ENCODE measurements around the gene HEBP2.

Gene HEBP2

DNA sequence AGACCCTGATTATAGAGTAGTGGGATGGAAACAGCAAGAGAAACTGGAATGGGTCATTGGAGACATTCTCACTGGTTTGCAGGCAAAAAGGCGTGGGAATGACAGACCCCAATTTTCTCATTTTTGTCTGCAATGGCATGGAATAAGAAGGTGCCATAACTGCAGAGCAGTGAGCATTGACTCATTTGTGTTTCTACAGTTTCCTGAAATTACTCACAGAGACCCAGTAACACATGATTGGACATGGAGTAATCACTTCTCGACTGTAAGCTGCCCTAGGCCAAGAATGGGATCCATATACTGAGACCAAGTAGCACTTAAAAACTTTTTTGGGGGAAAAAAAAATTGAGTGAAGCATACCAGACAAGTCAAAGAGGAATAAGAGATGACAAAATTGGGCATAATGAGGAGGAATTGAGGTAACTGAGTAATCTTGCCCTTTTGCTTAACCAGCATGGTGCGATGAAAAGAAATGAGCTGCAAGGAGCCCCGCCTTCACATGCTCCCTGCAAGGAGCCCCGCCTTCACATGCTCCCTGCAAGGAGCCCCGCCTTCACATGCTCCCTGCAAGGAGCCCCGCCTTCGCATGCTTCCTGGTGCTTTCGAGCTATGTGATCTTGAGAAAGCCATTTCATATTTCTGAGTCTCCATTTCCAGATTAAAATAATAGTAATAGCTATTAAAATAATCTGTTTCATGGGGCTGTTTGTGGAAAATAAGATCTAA is 51.1 kb downstream of the HEBP2 start:
- peak; percentile 12 to 42 for DNase-seq (ENCODE audit: low read depth in 2 of 2)

DNA sequence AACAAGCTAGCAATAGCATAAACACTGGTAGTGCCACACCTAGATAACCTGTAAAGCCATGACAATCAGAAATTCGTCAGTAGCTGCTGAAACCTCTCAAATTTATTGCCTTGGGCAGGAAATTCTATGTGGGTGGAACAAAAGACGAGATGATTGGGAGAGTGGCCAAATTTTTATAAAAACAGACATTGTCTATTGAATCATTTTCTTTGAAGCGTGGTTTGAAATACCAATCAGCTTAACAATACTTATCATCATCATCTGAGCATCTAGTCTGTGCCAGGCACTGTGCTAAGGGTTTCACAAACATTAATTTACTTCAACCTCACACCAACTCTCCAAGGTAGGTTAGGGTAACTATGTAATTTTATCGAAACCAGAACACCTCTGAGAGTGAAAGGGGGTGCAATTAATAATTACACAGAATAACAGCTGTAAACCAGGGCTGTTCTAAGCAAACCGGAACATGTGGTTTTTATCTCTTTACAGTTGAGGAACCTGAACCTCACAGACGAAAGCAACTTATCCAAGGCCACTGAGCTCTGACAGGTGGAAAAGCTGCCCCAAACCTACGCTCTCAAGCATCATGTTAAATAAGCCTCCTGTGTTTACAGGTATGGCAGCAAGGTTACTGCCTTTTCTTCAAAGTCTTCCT is 51.9 kb downstream of the HEBP2 start:
- DNase-seq (ENCODE audit: low read depth in 2 of 2), result no peak

DNA sequence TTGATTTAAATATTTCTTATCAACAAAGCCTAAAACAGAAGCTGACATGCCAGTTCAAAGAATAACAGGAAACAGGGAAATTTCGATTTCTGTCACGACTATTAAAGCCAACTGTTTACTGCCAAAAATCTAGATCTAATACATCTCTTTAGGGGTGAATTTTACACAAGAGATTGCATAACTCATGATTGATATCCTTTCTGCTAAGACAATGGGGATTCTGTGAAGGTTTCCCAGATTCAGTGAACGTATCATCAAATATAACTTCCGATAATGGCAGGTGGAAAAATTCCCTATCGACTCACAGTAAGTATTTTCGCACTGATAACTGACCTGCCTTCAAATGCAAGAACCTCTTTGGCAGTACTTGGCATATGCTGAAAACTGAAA is 52.4 kb downstream of the HEBP2 start:
- no peak for DNase-seq (ENCODE audit: low read depth in 2 of 2)

DNA sequence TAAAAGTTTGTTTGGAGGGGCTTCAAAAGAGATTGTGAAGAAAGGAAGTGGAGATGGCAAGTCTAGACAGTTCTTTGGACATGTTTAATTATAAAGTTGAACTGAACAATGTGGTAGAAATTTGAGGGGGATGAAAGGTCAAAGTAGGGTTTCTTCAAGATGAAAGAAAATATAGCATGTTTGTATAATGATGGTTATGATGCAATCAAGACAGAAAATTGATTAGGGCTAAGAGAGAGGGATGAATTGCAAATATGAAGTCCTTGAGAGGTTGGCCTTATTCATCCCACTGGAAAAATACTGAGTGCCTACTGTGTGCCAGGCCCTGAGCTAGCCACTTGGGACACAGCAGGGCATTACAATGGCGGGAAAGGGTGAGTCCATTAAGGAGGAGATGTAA is 57.6 kb downstream of the HEBP2 start:
- no peak for DNase-seq (ENCODE audit: low read depth in 2 of 2)

DNA sequence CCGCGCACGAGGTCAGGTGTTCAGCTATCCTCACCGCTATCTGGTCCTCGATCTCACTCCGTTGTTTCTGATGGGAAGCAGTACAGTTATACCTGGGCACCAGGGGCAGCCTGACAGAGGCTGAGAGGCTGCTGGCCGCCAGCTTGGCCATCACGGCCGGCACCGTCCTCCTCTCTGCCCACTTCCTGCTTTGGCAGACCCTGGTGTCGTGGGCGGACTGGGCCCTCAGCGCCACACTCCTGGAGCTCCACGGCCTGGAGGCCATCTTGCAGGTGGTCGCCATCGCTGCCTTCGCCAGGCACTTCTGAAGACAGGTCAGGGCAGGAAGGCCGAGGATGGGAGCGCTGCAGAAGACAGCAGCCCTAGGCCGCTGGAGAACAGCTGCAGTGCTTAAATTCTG is 60.1 kb downstream of the HEBP2 start:
- no peak for DNase-seq (ENCODE audit: low read depth in 2 of 2)

DNA sequence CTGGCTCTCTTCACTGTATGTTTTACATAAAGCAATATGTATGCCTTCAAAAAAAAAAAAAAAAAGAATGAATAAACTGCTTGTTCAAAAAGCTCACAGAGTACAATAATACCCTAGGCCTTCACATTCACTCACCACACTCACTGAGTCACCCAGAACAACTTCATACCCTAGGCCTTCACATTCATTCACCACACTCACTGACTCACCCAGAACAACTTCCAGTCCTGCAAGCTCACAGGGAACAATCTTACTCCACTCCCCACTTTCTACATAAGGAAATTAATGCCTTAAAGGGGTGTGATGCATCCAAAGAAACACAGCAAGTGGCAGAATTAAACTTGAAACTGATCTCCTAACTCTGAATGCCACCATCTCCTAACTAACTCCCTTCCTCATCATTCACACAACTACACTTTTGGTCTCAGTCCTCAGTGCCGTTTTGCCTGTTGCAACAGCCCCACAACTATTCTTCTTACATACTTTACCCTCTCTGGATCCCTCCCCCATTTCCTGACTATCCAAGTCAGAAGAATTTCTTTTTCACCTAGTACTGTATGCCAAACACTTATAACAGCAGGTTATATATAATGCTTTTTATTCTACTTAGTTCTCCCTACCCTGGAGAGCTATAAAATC is 61.1 kb downstream of the HEBP2 start:
- no peak for DNase-seq (ENCODE audit: low read depth in 2 of 2)

DNA sequence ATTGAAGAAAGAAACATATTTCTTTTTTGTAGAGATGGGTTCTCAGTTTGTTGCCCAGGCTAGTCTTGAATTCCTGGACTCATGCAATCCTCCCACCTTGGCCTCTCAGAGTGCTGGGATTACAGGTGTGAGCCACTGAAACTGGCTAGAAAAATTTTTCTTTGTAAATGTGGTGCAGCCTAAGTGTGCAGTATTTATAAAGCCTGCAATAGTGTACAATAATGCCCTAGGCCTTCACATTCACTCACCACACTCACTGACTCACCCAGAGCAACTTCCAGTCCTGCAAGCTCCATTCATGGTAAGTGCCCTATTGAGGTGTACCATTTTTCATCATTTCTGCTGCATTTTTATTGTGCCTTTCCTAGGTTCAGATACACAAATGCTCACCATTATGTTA is 63.9 kb downstream of the HEBP2 start:
- DNase-seq (ENCODE audit: low read depth in 2 of 2), result no peak

DNA sequence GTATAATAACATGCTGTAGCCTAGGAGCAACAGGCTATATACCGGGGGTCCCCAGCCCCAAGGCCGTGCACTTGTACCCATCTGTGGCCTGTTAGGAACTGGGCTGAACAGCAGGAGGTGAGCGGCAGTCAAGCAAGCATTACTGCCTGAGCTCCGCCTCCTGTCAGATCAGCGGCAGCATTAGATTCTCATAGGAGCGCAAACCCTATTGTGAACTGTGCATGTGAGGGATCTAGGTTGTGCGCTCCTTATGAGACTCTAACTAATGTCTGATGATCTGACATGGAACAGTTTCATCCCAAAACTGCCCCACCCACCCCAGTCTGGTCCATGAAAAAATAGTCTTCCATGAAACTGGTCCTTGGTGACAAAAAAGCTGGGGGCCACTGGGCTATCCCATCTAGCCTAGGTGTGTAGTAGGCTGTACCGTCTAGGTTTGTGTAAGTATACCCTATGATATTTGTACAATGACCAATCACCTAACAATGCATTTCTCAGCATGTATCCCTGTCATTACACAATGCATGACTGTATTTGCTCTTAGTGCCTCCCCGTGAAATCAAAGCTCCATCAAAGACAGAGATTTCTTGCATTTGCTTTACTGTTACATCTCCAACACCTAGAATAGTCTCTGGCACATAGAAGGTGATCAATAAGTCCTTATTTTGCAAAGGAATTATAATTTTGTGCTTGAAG is 64.4 kb downstream of the HEBP2 start:
- DNase-seq (ENCODE audit: low read depth in 2 of 2), result no peak
